ENCODE data around the gene SPON2. TPM values are rescaled to one million over a fixed set of nuclear protein-coding genes. Genes with fewer than 3 reads are reported as not detected.
A peak's percentile ranks its signal among the peaks of the same experiment; 100 is the strongest.
"Not testable (repeated sequence)": the region's sequence is repeated elsewhere in the genome, so short reads cannot be mapped to it uniquely, and the experiment has no call there.

Gene SPON2
- total and polyA plus RNA-seq, 5 experiments from 2014 or later = 8.5 to 45.9 (median 16.5) TPM

DNA sequence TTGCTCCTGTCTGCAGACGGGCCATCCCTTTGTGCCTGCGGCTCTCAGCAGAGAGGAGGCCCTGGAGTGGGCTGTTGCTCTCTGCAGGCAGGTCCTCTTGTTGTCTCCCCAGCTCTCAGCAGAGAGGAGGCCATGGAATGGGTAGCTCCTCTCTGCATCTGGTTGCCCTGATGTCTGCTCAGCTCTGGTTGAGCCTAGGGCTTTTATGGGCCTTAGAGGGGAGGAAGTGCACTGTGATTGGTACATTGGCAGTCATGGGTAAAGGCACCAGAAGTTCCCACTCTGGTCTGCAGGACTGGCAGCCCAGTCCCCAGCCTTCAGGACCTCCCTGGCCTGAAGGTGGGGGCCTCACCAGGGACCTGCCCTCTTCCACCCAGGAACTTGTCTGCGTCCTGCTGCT, 21.5 kb downstream of the SPON2 start:
- ATAC-seq = no peak

DNA sequence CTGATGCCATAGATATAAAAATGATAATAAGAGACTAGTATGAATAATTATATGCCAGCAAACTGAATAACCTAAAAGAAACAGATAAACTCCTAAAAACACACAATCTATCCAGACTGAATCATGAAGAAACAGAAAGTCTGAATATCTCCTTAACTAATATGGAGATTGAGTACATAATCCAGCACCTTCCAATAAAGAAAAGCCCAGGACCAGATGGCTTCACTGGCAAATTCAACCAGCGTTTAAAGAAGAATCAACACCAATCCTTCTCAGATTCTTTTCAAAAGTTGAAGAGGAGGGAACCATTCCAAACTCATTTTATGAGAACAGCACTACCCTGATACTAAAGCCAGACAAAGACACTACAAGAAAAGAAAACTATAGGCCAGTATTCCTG, 32.5 kb downstream of the SPON2 start:
- H3K36me3 Mint-ChIP-seq = peaks cover 0 to 2% (median 0%) of the 10 kb centered on the region in 3 donors
- H3K4me3 Mint-ChIP-seq = no peak overlapping the region
- ATAC-seq (no peak), DNase-seq (no peak)
- H3K27ac Mint-ChIP-seq = no peak overlapping the region
- peaks cover 1 to 16% (median 9%) of the 10 kb centered on the region in 5 donors for H3K27me3 Mint-ChIP-seq
- POLR2A ChIA-PET = no interaction called here
- peaks cover 0 to 3% (median 0%) of the 10 kb centered on the region in 9 donors for H3K9me3 Mint-ChIP-seq
- peaks cover 8 to 24% (median 22%) of the 10 kb centered on the region in 4 donors for H3K4me1 Mint-ChIP-seq

More for the DNA sequence above, 21.5 kb downstream of the SPON2 start:
- Mint-ChIP-seq H3K27ac (no peak overlapping the region), H3K27me3 (peaks cover 5 to 28% (median 8%) of the 10 kb centered on the region in 5 donors), H3K9me3 (peaks cover 0 to 1% (median 0%) of the 10 kb centered on the region in 9 donors), H3K4me1 (peaks cover 0 to 2% (median under 1%) of the 10 kb centered on the region in 4 donors), H3K4me3 (no peak overlapping the region), H3K36me3 (no peaks in the 10 kb centered on the region)
- DNase-seq = no peak
- POLR2A ChIA-PET = no interaction called here

DNA sequence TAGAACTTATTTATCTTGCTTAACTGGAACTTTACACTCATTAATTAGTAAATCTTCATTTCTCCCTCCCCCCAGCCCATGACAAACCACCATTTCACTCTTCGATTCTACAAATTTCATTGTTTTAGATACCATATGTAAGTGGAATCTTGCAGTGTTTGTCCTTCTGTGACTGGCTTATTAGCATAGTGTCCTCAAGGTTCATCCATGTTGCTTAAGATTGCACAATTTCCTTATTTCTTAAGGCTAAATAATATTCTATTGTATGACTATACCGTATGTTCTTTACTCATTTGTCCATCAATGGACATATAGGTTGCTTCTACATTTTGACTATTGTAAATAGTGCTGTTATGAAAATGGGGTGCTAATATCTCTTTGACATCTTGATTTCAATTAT, 34.5 kb downstream of the SPON2 start:
- peak overlapping the region in 6 of 10 donors; percentile 36 to 89 (median 63) for H3K27ac Mint-ChIP-seq
- H3K4me3 Mint-ChIP-seq = peak overlapping the region; percentile 37 to 92 (median 85)
- ATAC-seq = no peak
- H3K36me3 Mint-ChIP-seq = peaks cover 0 to 2% (median 0%) of the 10 kb centered on the region in 3 donors
- H3K4me1 Mint-ChIP-seq = peaks cover 8 to 24% (median 22%) of the 10 kb centered on the region in 4 donors
- peaks cover 0 to 3% (median 0%) of the 10 kb centered on the region in 9 donors for H3K9me3 Mint-ChIP-seq
- POLR2A ChIA-PET = interaction anchor here (0.8 to 1.1 kb wide), 2 partner anchors 64 to 209 kb away, joined by 3 read pairs; no protein-coding TSS in a partner anchor
- no peak for DNase-seq
- H3K27me3 Mint-ChIP-seq = peaks cover 0 to 7% (median 1%) of the 10 kb centered on the region in 5 donors

DNA sequence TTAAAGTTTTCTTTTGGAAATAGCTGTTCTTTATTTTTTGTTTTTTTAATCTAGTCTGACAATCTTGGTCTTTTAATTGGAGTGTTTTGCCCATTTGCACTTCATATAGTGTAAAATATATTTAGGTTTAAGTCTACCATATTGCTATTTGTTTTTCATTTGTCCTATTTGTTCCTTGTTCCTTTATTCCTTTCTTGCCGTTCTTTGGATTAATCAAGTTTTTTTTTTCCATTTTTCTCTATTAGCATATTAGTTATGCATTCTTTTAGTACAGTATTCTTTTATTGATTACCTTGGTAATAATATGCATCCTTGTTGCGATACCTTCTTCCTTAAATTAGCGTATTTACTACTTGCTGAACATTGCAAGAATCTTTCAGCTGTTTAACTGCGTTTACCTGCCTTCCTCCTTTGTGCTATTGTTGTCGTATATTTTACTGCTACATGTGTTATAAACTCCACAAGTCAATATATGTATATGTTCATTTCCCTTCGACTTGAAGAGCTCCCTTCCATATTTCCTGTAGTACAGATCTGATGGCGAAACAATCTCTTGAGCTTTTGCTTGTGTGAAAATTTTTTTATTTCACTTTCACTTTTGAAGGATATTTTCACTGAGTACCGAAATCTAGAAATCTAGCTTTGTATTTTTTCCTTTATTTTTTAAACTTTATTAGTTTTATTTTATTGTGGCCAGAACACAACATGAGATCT, 35.2 kb downstream of the SPON2 start:
- DNase-seq (peak in 3 of 10 donors; percentile 15 to 35 (median 17)), ATAC-seq (peak; percentile 40 to 42)
- Mint-ChIP-seq H3K4me1 (peaks cover 8 to 24% (median 22%) of the 10 kb centered on the region in 4 donors), H3K36me3 (peaks cover 0 to 2% (median 0%) of the 10 kb centered on the region in 3 donors), H3K27ac (peak overlapping the region in 9 of 10 donors; percentile 36 to 89 (median 68)), H3K4me3 (peak overlapping the region; percentile 71 to 92 (median 85)), H3K9me3 (peaks cover 0 to 3% (median 0%) of the 10 kb centered on the region in 9 donors), H3K27me3 (peaks cover 0 to 3% (median 1%) of the 10 kb centered on the region in 5 donors)
- POLR2A ChIA-PET = interaction anchor here (0.8 to 1.1 kb wide), 2 partner anchors 64 to 209 kb away, joined by 3 read pairs; no protein-coding TSS in a partner anchor

DNA sequence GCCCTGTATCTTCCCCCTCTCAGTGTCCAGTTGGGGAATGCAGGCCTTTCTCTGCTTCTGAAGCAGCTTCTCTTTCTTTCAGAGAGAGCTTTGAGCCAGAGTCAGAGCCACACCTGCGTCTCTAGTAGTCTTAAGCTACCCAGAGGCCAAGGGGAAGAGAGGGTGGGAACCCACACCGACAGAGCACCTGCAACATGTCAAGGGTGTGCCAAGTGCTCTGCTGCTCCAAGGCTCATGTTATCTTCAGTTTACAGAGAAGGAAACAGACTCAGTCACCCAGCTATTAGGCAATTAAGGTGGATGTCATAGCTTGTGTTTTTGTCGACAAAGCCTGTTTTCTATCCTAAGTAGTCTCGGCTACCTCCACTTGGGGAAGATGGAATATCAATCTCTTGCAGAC, 36.3 kb downstream of the SPON2 start:
- H3K27ac Mint-ChIP-seq = peak overlapping the region in 7 of 10 donors; percentile 20 to 74 (median 27)
- ATAC-seq = peak; percentile 51 to 54
- H3K4me1 Mint-ChIP-seq = peaks cover 8 to 24% (median 22%) of the 10 kb centered on the region in 4 donors
- H3K36me3 Mint-ChIP-seq = peaks cover 0 to 2% (median 0%) of the 10 kb centered on the region in 3 donors
- POLR2A ChIA-PET = interaction anchor here (0.6 kb wide), 1 partner anchor 54 kb away, joined by 3 read pairs; no protein-coding TSS in a partner anchor
- H3K27me3 Mint-ChIP-seq = peaks cover 0 to 3% (median 0%) of the 10 kb centered on the region in 5 donors
- H3K4me3 Mint-ChIP-seq = peak overlapping the region in 5 of 10 donors; percentile 56 to 85 (median 64)
- peak in 2 of 10 donors; percentile 14 to 23 for DNase-seq
- peaks cover 0 to 3% (median 0%) of the 10 kb centered on the region in 9 donors for H3K9me3 Mint-ChIP-seq

DNA sequence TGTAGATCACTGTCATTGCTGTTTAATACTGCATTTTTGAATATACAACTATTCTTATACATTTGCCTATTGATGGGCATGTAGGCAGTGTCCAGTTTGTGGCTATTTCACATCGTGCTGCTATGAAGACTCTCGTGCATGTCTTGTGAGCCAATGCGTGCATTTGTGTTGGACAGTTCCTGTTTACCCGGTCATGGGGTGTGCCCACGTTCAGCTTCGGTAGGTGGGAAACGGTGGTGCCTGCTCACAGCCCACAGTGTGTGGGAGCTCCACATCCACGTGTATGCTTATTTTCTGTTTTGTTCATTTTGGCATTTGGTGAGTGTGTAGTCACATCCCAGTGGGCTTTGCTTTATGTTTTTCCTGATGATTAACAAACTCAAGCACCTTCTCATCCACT, 39.4 kb downstream of the SPON2 start:
- no peak for DNase-seq
- peaks cover 9 to 28% (median 26%) of the 10 kb centered on the region in 4 donors for H3K4me1 Mint-ChIP-seq
- peaks cover 0 to 2% (median 0%) of the 10 kb centered on the region in 3 donors for H3K36me3 Mint-ChIP-seq
- H3K9me3 Mint-ChIP-seq = peaks cover 0 to 2% (median 0%) of the 10 kb centered on the region in 9 donors
- ATAC-seq = no peak
- no peak overlapping the region for H3K27ac Mint-ChIP-seq
- POLR2A ChIA-PET = no interaction called here
- no peak overlapping the region for H3K4me3 Mint-ChIP-seq
- peaks cover 0 to 6% (median 3%) of the 10 kb centered on the region in 5 donors for H3K27me3 Mint-ChIP-seq

DNA sequence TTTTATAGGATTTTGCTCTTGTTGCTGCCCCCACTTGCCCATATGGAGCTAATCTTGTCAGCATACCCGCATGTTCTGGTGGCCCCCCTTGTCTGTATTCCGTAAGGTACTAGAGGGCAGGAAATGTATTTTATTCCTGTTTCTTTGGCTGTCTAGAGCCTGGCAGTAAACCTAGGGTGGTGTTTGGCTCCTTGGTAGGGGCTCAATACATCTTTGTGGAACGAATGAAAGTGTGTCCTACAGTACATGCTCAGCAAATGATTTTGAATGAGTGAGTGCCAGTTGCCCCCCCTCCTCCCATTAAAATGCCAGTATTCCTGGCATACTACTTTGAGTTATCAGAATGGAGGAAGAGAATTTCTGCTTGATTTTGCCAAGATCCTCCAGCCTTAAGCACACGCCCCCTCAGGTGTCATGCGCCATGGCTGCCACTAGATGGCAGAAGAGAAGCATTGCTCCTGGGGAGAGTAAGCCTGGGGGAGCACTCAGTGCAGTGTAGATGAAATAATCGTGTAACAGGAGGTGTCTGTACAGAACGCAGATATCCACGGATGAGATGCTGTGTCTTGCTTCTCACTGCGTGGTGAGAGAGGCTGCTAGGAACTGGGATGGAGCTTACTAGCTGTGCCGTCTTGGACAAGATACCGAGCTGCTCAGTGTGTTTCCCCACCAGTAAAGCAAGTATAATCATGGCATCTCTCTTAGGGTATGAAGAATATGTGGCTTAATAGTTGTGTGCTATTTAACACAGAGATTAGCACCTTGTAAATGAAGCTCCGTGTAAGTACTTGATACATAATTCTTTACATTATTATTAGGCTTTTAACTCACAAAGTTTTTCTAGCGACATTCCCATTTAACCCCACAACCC, 41.8 kb downstream of the SPON2 start:
- no peaks in the 10 kb centered on the region for H3K9me3 Mint-ChIP-seq
- peaks cover 0 to 5% (median 0%) of the 10 kb centered on the region in 3 donors for H3K36me3 Mint-ChIP-seq
- POLR2A ChIA-PET = interaction anchor here (1.2 to 1.7 kb wide), 2 partner anchors 40 to 118 kb away, joined by 4 to 8 read pairs; partner anchors contain the start of gene CTBP1
- DNase-seq (peak; percentile 57 to 87 (median 76)), ATAC-seq (peak; percentile 99 to 100)
- peak overlapping the region in 3 of 10 donors; percentile 2 to 49 (median 31) for H3K27ac Mint-ChIP-seq
- H3K4me1 Mint-ChIP-seq = peaks cover 2 to 7% (median 5%) of the 10 kb centered on the region in 4 donors
- H3K27me3 Mint-ChIP-seq = peaks cover 3 to 19% (median 12%) of the 10 kb centered on the region in 5 donors
- no peak overlapping the region for H3K4me3 Mint-ChIP-seq

DNA sequence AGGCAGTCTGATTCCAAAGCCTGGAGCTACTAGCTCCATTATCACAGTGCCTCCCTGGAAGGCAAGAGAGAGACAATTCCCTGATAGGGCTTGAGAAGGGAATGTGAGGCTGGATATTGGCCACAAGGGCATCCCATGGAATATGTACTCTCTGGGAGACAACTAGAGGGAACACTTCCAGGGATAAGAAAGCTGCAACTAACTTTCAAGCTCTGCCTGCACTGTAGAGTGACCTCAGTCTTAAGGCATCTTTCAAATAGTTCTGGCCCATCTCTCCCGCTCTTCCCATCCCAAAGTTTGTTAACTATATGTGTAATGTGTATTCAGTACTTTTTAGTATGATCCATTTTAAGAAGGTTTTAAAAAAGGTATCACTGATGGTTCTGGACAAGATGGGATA, 45.9 kb downstream of the SPON2 start:
- Mint-ChIP-seq H3K27ac (peak overlapping the region in 1 of 10 donors; percentile 56), H3K27me3 (peaks cover 6 to 27% (median 16%) of the 10 kb centered on the region in 5 donors), H3K4me1 (peaks cover 2 to 7% (median 5%) of the 10 kb centered on the region in 4 donors), H3K9me3 (no peaks in the 10 kb centered on the region), H3K4me3 (no peak overlapping the region), H3K36me3 (peaks cover 0 to 5% (median 0%) of the 10 kb centered on the region in 3 donors)
- ATAC-seq = no peak
- no peak for DNase-seq
- POLR2A ChIA-PET = no interaction called here

DNA sequence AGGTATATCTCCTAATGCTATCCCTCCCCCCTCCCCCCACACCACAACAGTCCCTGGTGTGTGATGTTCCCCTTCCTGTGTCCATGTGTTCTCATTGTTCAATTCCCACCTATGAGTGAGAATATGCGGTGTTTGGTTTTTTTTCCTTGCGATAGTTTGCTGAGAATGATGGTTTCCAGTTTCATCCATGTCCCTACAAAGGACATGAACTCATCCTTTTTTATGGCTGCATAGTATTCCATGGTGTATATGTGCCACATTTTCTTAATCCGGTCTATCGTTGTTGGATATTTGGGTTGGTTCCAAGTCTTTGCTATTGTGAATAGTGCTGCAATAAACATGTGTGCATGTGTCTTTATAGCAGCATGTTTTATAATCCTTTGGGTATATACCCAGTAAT, 46.9 kb downstream of the SPON2 start:
- H3K4me3 Mint-ChIP-seq, H3K36me3 Mint-ChIP-seq, ATAC-seq, POLR2A ChIA-PET, H3K9me3 Mint-ChIP-seq, H3K27ac Mint-ChIP-seq, DNase-seq, H3K4me1 Mint-ChIP-seq: not testable (repeated sequence)
- H3K27me3 Mint-ChIP-seq = peaks cover 6 to 27% (median 16%) of the 10 kb centered on the region in 5 donors

DNA sequence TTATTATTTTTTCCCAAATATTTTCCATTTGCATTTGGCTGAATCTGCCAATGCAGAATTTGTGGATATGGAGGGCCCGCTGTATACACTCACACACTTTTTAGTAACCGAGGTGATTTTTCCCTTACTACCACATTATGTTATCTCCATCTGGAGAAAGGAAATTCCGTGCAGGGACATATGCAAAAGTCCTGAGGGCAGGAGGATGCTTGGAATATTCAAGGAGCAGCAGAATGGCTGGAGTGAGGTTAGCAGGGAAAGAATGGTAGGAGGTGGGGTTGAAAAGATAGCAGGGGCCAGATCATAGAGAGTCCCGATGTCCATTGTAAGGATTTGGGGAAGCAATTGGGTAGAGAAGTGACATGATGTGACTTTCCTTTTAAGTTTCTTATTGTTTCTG, 47.6 kb downstream of the SPON2 start:
- Mint-ChIP-seq H3K27ac (no peak overlapping the region), H3K36me3 (peaks cover 0 to 5% (median 0%) of the 10 kb centered on the region in 3 donors), H3K4me1 (no peaks in the 10 kb centered on the region), H3K4me3 (no peak overlapping the region), H3K27me3 (peaks cover 6 to 27% (median 16%) of the 10 kb centered on the region in 5 donors), H3K9me3 (no peaks in the 10 kb centered on the region)
- no peak for ATAC-seq
- POLR2A ChIA-PET = no interaction called here
- no peak for DNase-seq

DNA sequence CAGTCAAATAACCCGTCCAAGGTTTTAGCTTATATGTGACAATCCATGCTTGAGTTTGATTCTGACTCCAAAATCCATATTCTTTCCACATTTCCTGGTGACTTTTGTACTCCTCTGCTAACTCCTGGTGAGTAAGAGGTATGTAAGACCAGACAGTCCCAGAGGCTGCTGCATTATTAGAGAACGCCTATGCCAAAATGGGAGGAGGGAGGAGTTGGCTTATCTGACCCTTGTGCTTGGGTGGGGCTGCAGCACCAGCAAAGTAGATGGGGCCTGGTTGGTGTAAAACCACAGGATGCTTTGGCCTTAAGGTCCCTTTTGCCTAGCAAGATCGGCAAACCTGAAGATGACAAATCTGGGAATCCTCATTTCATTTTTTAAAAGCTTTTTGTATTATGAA, 49.9 kb downstream of the SPON2 start:
- H3K4me1 Mint-ChIP-seq = no peaks in the 10 kb centered on the region
- ATAC-seq = no peak

More for the DNA sequence above, 49.9 kb downstream of the SPON2 start:
- POLR2A ChIA-PET = interaction anchor here (0.6 kb wide), 1 partner anchor 221 kb away, joined by 3 read pairs; no protein-coding TSS in a partner anchor
- DNase-seq = no peak
- H3K4me3 Mint-ChIP-seq = no peak overlapping the region
- peaks cover 0 to 3% (median 0%) of the 10 kb centered on the region in 3 donors for H3K36me3 Mint-ChIP-seq
- no peaks in the 10 kb centered on the region for H3K9me3 Mint-ChIP-seq
- H3K27ac Mint-ChIP-seq = no peak overlapping the region
- peaks cover 3 to 26% (median 10%) of the 10 kb centered on the region in 5 donors for H3K27me3 Mint-ChIP-seq

All from naive thymus-derived CD8-positive, alpha-beta T cell (primary cell).